GM12878 (cell line): Measurements from ENCODE around the gene C1orf74. TPM values are rescaled to one million over a fixed set of nuclear protein-coding genes. Genes with fewer than 3 reads are reported as not detected.

Source experiments
- BHLHE40 ChIP-seq, 2 experiments: fragments of 450-650 bp in 1 of 2; IDR thresholded peaks; 2 replicates each; pipeline ENCODE4 v1.6.1; 2011 to 2017; ENCODE audit warnings: low read depth in 2 of 2, borderline replicate concordance in 1 of 2, improper control_type of control experiment in 1 of 2, low read length in 1 of 2, mild to moderate bottlenecking in 1 of 2
- CHD4 ChIP-seq: fragments of 200-600 bp; sonication (generic); IDR thresholded peaks from 2 replicates; pipeline ENCODE4 v1.6.1; 2016; ENCODE audit warnings: mild to moderate bottlenecking
- CREB1 ChIP-seq: IDR thresholded peaks from 2 replicates; pipeline ENCODE4 v1.6.1; 2012; ENCODE audit warnings: low read depth, mild to moderate bottlenecking, inconsistent platforms
- EGR1 ChIP-seq, 2 experiments: IDR thresholded peaks; 1 replicate in 1 of 2; 2 replicates in 1 of 2; pipeline ENCODE4 v1.6.1; 2011 to 2012; ENCODE audit warnings: low read depth in 2 of 2, low read length in 2 of 2, borderline replicate concordance in 1 of 2, mild to moderate bottlenecking in 1 of 2, moderate library complexity in 1 of 2
- EP300 ChIP-seq, 2 experiments: fragments of 150-350 bp in 1 of 2; IDR thresholded peaks; 2 replicates each; pipeline ENCODE4 v1.6.1; 2011 to 2012; ENCODE audit warnings: low read depth in 2 of 2, low read length in 2 of 2, borderline replicate concordance in 1 of 2, improper control_type of control experiment in 1 of 2, inconsistent platforms in 1 of 2; ENCODE audit not compliant: control insufficient read depth in 1 of 2
- ETV6 ChIP-seq, 2 experiments: fragments of 450-650 bp in 1 of 2; IDR thresholded peaks in 1 of 2; conservative IDR thresholded peaks in 1 of 2; 2 replicates each; pipeline ENCODE4 v1.6.1; 2014; ENCODE audit warnings: antibody characterized with exemption in 1 of 2, borderline replicate concordance in 1 of 2, low read depth in 1 of 2, mild to moderate bottlenecking in 1 of 2, moderate library complexity in 1 of 2
- HDGF ChIP-seq: fragments of 450-650 bp; IDR thresholded peaks from 2 replicates; pipeline ENCODE4 v1.6.1; 2016; ENCODE audit warnings: antibody characterized with exemption
- IKZF1 ChIP-seq: fragments of 450-650 bp; conservative IDR thresholded peaks from 2 replicates; pipeline ENCODE4 v1.6.1; 2017; ENCODE audit warnings: antibody characterized with exemption, mild to moderate bottlenecking
- JUND ChIP-seq: IDR thresholded peaks from 2 replicates; pipeline ENCODE4 v1.6.1; 2012; ENCODE audit warnings: low read depth, mild to moderate bottlenecking, low read length, improper control_type of control experiment, moderate library complexity
- MYB ChIP-seq: fragments of 150-350 bp; IDR thresholded peaks from 2 replicates; pipeline ENCODE4 v1.6.1; 2014; ENCODE audit warnings: mild to moderate bottlenecking, low read depth, low read length, borderline replicate concordance
- RCOR1 ChIP-seq: conservative IDR thresholded peaks from 2 replicates; pipeline ENCODE4 v1.6.1; 2012; ENCODE audit warnings: low read depth, low read length, improper control_type of control experiment
- RELA ChIP-seq: fragments of 450-650 bp; IDR thresholded peaks from 2 replicates; pipeline ENCODE4 v1.8.0; 2014; ENCODE audit warnings: borderline replicate concordance; ENCODE audit not compliant: partially characterized antibody
- SMARCA5 ChIP-seq: fragments of 450-650 bp; IDR thresholded peaks from 2 replicates; pipeline ENCODE4 v1.6.1; 2017; ENCODE audit warnings: mild to moderate bottlenecking
- SUZ12 ChIP-seq: fragments of 200-600 bp; sonication (generic); IDR thresholded peaks from one replicate; pipeline ENCODE4 v1.6.1; 2018; ENCODE audit warnings: antibody characterized with exemption, mild to moderate bottlenecking; ENCODE audit not compliant: unreplicated experiment
- TBL1XR1 ChIP-seq: IDR thresholded peaks from 2 replicates; pipeline ENCODE4 v1.6.1; 2012; ENCODE audit warnings: low read depth, low read length, improper control_type of control experiment
- TCF12 ChIP-seq: IDR thresholded peaks from 2 replicates; pipeline ENCODE4 v1.6.1; 2011; ENCODE audit warnings: low read depth, mild to moderate bottlenecking, low read length
- ZBTB4 ChIP-seq: fragments of 450-650 bp; formaldehyde crosslinking; IDR thresholded peaks from 2 replicates; pipeline ENCODE4 v1.4.0; 2022; ENCODE audit warnings: mild to moderate bottlenecking, moderate library complexity
- ZNF217 ChIP-seq: fragments of 450-650 bp; IDR thresholded peaks from 2 replicates; pipeline ENCODE4 v1.6.1; 2017; ENCODE audit warnings: antibody characterized with exemption, mild to moderate bottlenecking
- ZNF592 ChIP-seq: fragments of 450-650 bp; IDR thresholded peaks from 2 replicates; pipeline ENCODE4 v1.6.1; 2017; ENCODE audit warnings: mild to moderate bottlenecking, moderate library complexity
- polyA plus RNA-seq, 11 experiments: library from polyadenylated mRNA; depleted of rRNA in 4 of 11; unstranded in 6 of 11; stranded (reverse) in 5 of 11; fragments of >200 nt; fragmentation: Nextera tagmentation in 4 of 11; fragmentation: Illumina TruSeq in 1 of 11; extraction: Ambion mirVana in 4 of 11; extraction: Trizol in 1 of 11; gene quantifications; 1 replicate in 1 of 11; 2 replicates in 10 of 11; pipeline versions ENCODE4 v1.2.1 to v1.2.3, GENCODE V29; 2011 to 2016; ENCODE audit warnings: inconsistent platforms in 2 of 11, missing spikeins in 2 of 11, low read depth in 1 of 11
- total RNA-seq, 4 experiments: library from RNA; depleted of rRNA in 3 of 4; stranded (reverse); fragments of >200 nt in 3 of 4; fragmentation: Illumina TruSeq in 1 of 4; extraction: Trizol in 1 of 4; gene quantifications; 2 replicates each; pipeline versions ENCODE4 v1.2.1 to v1.2.3, GENCODE V29; 2013 to 2021
- TF ChIP-seq, protein P1 (sequence below): IDR thresholded peaks from 2 replicates; pipeline ENCODE4 v1.6.1; 2011; ENCODE audit warnings: borderline replicate concordance, low read depth, mild to moderate bottlenecking, moderate library complexity, mixed read lengths, low read length; ENCODE audit not compliant: insufficient read depth; ENCODE audit errors: extremely low read length

The C1orf74 gene
- total and polyA plus RNA-seq, 10 of the 15 experiments (the other 5 are each of a cell fraction or from before 2014, with no cell fraction given): 3.1 to 5.5 (median 3.6) TPM

GRCh38 chr1:209747580-209748262, 36.6 kb downstream of the C1orf74 start (continued):
- TF ChIP-seq RELA: peak; percentile 70
- TF ChIP-seq SMARCA5: 0 out of 2 replicates have a peak, but pooled peaks have one; percentile 80
- TF ChIP-seq ZBTB4 (CRISPR knock-in tag): no peak
- TF ChIP-seq EP300 (IDR thresholded peaks at IDR 0.05; ENCODE audit: borderline replicate concordance in 1 of 2, control insufficient read depth in 1 of 2, low read depth in 2 of 2, low read length in 2 of 2): peak; percentile 22 to 25; a peak in 1 of 4 replicates
- 0 out of 4 replicates have a peak, but pooled peaks of 1 of the 2 experiments have one; percentile 11 for TF ChIP-seq ETV6 (conservative IDR thresholded peaks at IDR 0.05 in 1 of 2, IDR thresholded peaks at IDR 0.05 in 1 of 2; ENCODE audit: borderline replicate concordance in 1 of 2, low read depth in 1 of 2)
- peak; percentile 61; the same call in 1 of the 2 replicates for TF ChIP-seq HDGF
- TF ChIP-seq ZNF592: peak; percentile 50; the same call in 1 of the 2 replicates
- TF ChIP-seq TBL1XR1: 0 out of 2 replicates have a peak, but pooled peaks have one; percentile 66
- peak; percentile 72 to 76; a peak in 3 of 4 replicates for TF ChIP-seq BHLHE40 (IDR thresholded peaks at IDR 0.05; ENCODE audit: borderline replicate concordance in 1 of 2, low read depth in 2 of 2, low read length in 1 of 2)
- TF ChIP-seq ZNF217: peak; percentile 46; the same call in 1 of the 2 replicates
- TF ChIP-seq, protein P1, sequence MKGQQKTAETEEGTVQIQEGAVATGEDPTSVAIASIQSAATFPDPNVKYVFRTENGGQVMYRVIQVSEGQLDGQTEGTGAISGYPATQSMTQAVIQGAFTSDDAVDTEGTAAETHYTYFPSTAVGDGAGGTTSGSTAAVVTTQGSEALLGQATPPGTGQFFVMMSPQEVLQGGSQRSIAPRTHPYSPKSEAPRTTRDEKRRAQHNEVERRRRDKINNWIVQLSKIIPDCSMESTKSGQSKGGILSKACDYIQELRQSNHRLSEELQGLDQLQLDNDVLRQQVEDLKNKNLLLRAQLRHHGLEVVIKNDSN: no peak
- peak; percentile 59; the same call in 1 of the 2 replicates for TF ChIP-seq CREB1
- no peak for TF ChIP-seq SUZ12
- no peak for TF ChIP-seq CHD4
- 0 out of 2 replicates have a peak, but pooled peaks have one; percentile 33 for TF ChIP-seq TCF12
- 0 out of 3 replicates have a peak, but pooled peaks of 1 of the 2 experiments have one; percentile 26 for TF ChIP-seq EGR1 (IDR thresholded peaks at IDR 0.05; ENCODE audit: borderline replicate concordance in 1 of 2, low read depth in 2 of 2, low read length in 2 of 2)
- peak; percentile 84 for TF ChIP-seq IKZF1
- TF ChIP-seq MYB: no peak
- TF ChIP-seq JUND: peak; percentile 81
- TF ChIP-seq RCOR1: peak; percentile 81; the same call in 1 of the 2 replicates
